ENCODE results near the gene CYGB. TPM values are rescaled to one million over a fixed set of nuclear protein-coding genes. Genes with fewer than 3 reads are reported as not detected.
A peak's percentile ranks its signal among the peaks of the same experiment; 100 is the strongest.

CYGB gene
- total and polyA plus RNA-seq, 2 of the 13 experiments (the other 11 are each of a cell fraction or from before 2014, with no cell fraction given), result 18.9 to 27.1 TPM

DNA sequence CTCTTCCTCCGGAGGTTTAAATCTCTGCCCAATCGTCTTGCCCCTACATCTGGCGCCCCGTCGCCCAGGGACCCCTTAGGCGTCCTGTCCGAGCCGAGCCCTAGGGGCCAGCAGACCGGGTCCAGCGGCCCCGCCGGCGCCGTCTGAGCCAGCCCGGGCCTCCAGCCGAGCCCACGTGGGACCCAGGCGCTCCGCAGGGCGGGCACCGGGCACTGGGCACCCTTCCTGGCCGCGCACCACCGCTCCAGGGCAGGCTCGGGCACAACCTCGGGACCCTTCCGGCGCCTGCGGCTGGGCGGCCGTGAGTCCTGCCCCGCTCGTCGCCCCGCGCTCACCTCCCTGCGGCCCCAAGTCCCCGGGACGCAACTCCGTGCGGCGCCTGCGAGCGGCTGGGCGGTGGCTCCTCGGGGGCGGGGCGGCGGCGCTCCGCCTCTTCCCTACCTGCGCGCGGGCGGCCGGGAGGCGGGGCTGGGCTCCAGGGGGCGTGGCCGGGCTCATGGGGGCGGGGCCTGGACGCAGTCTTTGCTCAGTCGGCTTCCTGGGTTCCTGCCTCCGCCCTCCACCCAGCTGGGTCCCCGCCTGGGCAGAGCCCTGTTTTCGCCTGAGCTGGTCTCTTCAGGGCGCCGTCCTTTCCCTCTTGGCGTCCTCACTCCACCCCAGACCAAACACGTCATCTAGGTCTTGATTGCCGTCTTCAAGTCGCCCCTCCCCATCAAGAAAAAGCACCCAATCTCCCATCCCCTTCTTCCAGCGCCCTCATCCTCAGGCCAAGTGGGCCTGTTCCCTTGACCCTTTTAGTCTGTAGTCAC is 36.3 kb downstream of the CYGB start, which contains the start of gene RHBDF2 (continued):
- TF ChIP-seq, protein P1, sequence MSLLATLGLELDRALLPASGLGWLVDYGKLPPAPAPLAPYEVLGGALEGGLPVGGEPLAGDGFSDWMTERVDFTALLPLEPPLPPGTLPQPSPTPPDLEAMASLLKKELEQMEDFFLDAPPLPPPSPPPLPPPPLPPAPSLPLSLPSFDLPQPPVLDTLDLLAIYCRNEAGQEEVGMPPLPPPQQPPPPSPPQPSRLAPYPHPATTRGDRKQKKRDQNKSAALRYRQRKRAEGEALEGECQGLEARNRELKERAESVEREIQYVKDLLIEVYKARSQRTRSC (CRISPR knock-in tag; IDR thresholded peaks at IDR 0.05; ENCODE audit: low read depth), result no peak
- TF ChIP-seq ZNF878 (CRISPR knock-in tag; IDR thresholded peaks at IDR 0.05) (no peak), AKAP8 (CRISPR knock-in tag; IDR thresholded peaks at IDR 0.05) (no peak; the same call in none of the 2 replicates), POLR2AphosphoS2 (IDR thresholded peaks at IDR 0.05; ENCODE audit: low read depth, low read length) (no peak), ARNT2 (CRISPR knock-in tag; IDR thresholded peaks at IDR 0.05; ENCODE audit: low read depth) (peak; percentile 94), ZNF264 (CRISPR knock-in tag; IDR thresholded peaks at IDR 0.05) (no peak; the same call in 1 of the 2 replicates), MAZ (IDR thresholded peaks at IDR 0.05; ENCODE audit: borderline replicate concordance, low read depth, low read length) (peak; percentile 74; the same call in 1 of the 2 replicates), MAZ (CRISPR knock-in tag; IDR thresholded peaks at IDR 0.05; ENCODE audit: low read depth) (peak; percentile 90)
- TF ChIP-seq, protein P2, sequence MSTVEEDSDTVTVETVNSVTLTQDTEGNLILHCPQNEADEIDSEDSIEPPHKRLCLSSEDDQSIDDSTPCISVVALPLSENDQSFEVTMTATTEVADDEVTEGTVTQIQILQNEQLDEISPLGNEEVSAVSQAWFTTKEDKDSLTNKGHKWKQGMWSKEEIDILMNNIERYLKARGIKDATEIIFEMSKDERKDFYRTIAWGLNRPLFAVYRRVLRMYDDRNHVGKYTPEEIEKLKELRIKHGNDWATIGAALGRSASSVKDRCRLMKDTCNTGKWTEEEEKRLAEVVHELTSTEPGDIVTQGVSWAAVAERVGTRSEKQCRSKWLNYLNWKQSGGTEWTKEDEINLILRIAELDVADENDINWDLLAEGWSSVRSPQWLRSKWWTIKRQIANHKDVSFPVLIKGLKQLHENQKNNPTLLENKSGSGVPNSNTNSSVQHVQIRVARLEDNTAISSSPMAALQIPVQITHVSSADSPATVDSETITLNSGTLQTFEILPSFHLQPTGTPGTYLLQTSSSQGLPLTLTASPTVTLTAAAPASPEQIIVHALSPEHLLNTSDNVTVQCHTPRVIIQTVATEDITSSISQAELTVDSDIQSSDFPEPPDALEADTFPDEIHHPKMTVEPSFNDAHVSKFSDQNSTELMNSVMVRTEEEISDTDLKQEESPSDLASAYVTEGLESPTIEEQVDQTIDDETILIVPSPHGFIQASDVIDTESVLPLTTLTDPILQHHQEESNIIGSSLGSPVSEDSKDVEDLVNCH (CRISPR knock-in tag; IDR thresholded peaks at IDR 0.05), result no peak
- TF ChIP-seq, protein P3, sequence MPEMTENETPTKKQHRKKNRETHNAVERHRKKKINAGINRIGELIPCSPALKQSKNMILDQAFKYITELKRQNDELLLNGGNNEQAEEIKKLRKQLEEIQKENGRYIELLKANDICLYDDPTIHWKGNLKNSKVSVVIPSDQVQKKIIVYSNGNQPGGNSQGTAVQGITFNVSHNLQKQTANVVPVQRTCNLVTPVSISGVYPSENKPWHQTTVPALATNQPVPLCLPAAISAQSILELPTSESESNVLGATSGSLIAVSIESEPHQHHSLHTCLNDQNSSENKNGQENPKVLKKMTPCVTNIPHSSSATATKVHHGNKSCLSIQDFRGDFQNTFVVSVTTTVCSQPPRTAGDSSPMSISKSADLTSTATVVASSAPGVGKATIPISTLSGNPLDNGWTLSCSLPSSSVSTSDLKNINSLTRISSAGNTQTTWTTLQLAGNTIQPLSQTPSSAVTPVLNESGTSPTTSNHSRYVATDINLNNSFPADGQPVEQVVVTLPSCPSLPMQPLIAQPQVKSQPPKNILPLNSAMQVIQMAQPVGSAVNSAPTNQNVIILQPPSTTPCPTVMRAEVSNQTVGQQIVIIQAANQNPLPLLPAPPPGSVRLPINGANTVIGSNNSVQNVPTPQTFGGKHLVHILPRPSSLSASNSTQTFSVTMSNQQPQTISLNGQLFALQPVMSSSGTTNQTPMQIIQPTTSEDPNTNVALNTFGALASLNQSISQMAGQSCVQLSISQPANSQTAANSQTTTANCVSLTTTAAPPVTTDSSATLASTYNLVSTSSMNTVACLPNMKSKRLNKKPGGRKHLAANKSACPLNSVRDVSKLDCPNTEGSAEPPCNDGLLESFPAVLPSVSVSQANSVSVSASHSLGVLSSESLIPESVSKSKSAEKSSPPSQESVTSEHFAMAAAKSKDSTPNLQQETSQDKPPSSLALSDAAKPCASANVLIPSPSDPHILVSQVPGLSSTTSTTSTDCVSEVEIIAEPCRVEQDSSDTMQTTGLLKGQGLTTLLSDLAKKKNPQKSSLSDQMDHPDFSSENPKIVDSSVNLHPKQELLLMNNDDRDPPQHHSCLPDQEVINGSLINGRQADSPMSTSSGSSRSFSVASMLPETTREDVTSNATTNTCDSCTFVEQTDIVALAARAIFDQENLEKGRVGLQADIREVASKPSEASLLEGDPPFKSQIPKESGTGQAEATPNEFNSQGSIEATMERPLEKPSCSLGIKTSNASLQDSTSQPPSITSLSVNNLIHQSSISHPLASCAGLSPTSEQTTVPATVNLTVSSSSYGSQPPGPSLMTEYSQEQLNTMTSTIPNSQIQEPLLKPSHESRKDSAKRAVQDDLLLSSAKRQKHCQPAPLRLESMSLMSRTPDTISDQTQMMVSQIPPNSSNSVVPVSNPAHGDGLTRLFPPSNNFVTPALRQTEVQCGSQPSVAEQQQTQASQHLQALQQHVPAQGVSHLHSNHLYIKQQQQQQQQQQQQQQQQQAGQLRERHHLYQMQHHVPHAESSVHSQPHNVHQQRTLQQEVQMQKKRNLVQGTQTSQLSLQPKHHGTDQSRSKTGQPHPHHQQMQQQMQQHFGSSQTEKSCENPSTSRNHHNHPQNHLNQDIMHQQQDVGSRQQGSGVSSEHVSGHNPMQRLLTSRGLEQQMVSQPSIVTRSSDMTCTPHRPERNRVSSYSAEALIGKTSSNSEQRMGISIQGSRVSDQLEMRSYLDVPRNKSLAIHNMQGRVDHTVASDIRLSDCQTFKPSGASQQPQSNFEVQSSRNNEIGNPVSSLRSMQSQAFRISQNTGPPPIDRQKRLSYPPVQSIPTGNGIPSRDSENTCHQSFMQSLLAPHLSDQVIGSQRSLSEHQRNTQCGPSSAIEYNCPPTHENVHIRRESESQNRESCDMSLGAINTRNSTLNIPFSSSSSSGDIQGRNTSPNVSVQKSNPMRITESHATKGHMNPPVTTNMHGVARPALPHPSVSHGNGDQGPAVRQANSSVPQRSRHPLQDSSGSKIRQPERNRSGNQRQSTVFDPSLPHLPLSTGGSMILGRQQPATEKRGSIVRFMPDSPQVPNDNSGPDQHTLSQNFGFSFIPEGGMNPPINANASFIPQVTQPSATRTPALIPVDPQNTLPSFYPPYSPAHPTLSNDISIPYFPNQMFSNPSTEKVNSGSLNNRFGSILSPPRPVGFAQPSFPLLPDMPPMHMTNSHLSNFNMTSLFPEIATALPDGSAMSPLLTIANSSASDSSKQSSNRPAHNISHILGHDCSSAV (CRISPR knock-in tag; IDR thresholded peaks at IDR 0.05; ENCODE audit: borderline replicate concordance), result no peak
- TF ChIP-seq, protein P4, sequence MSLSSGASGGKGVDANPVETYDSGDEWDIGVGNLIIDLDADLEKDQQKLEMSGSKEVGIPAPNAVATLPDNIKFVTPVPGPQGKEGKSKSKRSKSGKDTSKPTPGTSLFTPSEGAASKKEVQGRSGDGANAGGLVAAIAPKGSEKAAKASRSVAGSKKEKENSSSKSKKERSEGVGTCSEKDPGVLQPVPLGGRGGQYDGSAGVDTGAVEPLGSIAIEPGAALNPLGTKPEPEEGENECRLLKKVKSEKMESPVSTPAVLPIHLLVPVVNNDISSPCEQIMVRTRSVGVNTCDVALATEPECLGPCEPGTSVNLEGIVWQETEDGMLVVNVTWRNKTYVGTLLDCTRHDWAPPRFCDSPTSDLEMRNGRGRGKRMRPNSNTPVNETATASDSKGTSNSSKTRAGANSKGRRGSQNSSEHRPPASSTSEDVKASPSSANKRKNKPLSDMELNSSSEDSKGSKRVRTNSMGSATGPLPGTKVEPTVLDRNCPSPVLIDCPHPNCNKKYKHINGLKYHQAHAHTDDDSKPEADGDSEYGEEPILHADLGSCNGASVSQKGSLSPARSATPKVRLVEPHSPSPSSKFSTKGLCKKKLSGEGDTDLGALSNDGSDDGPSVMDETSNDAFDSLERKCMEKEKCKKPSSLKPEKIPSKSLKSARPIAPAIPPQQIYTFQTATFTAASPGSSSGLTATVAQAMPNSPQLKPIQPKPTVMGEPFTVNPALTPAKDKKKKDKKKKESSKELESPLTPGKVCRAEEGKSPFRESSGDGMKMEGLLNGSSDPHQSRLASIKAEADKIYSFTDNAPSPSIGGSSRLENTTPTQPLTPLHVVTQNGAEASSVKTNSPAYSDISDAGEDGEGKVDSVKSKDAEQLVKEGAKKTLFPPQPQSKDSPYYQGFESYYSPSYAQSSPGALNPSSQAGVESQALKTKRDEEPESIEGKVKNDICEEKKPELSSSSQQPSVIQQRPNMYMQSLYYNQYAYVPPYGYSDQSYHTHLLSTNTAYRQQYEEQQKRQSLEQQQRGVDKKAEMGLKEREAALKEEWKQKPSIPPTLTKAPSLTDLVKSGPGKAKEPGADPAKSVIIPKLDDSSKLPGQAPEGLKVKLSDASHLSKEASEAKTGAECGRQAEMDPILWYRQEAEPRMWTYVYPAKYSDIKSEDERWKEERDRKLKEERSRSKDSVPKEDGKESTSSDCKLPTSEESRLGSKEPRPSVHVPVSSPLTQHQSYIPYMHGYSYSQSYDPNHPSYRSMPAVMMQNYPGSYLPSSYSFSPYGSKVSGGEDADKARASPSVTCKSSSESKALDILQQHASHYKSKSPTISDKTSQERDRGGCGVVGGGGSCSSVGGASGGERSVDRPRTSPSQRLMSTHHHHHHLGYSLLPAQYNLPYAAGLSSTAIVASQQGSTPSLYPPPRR (CRISPR knock-in tag; IDR thresholded peaks at IDR 0.05; ENCODE audit: borderline replicate concordance), result no peak
